HepG2 (cell line): ENCODE data around the gene RPS14. TPM values are rescaled to one million over a fixed set of nuclear protein-coding genes. Genes with fewer than 3 reads are reported as not detected.

Experiments used
- AFF4 ChIP-seq: sonication (generic); formaldehyde crosslinking; IDR thresholded peaks from 2 replicates; pipeline ENCODE4 v1.4.0; 2020; ENCODE audit warnings: missing genetic modification reagents
- GABPB1 ChIP-seq: IDR thresholded peaks from 2 replicates; pipeline ENCODE4 v1.6.1; 2016; ENCODE audit warnings: mild to moderate bottlenecking, missing genetic modification reagents, moderate library complexity, missing compliant biosample characterization
- KAT2B ChIP-seq: fragments of 150-350 bp; IDR thresholded peaks from 2 replicates; pipeline ENCODE4 v1.6.1; 2014; ENCODE audit warnings: low read depth, low read length, borderline replicate concordance
- KMT2B ChIP-seq: IDR thresholded peaks from 2 replicates; pipeline ENCODE4 v1.6.1; 2016; ENCODE audit warnings: missing genetic modification reagents, missing compliant biosample characterization
- MAF1 ChIP-seq: sonication (generic); formaldehyde crosslinking; IDR thresholded peaks from 2 replicates; pipeline ENCODE4 v1.5.0; 2020; ENCODE audit warnings: missing genetic modification reagents, borderline replicate concordance
- MAZ ChIP-seq, 2 experiments: sonication (generic) in 1 of 2; formaldehyde crosslinking in 1 of 2; IDR thresholded peaks; 2 replicates each; pipeline versions ENCODE4 v1.5.0 to v1.6.1; 2012 to 2020; ENCODE audit warnings: low read depth in 2 of 2, mild to moderate bottlenecking in 2 of 2, borderline replicate concordance in 1 of 2, improper control_type of control experiment in 1 of 2, low read length in 1 of 2, missing genetic modification reagents in 1 of 2, moderate library complexity in 1 of 2
- MTF2 ChIP-seq: sonication (generic); formaldehyde crosslinking; IDR thresholded peaks from 2 replicates; pipeline ENCODE4 v1.5.0; 2020; ENCODE audit warnings: missing genetic modification reagents, borderline replicate concordance
- NKX3-1 ChIP-seq: sonication (generic); formaldehyde crosslinking; IDR thresholded peaks from 2 replicates; pipeline ENCODE4 v1.5.0; 2020; ENCODE audit warnings: missing genetic modification reagents
- NR1H2 ChIP-seq: sonication (generic); formaldehyde crosslinking; IDR thresholded peaks from 2 replicates; pipeline ENCODE4 v1.8.1; 2022; ENCODE audit warnings: low read depth, missing genetic modification reagents, borderline replicate concordance
- PBX3 ChIP-seq: sonication (generic); formaldehyde crosslinking; IDR thresholded peaks from 2 replicates; pipeline ENCODE4 v1.8.1; 2023; ENCODE audit warnings: missing genetic modification reagents, inconsistent platforms, borderline replicate concordance
- RARA ChIP-seq: IDR thresholded peaks from 2 replicates; pipeline ENCODE4 v1.6.1; 2016; ENCODE audit warnings: missing genetic modification reagents, missing compliant biosample characterization
- TAF15 ChIP-seq: fragments of 200-400 bp; formaldehyde crosslinking; IDR thresholded peaks from one replicate; pipeline ENCODE4 v1.6.1; 2018; ENCODE audit warnings: mild to moderate bottlenecking, low read depth, low read length; ENCODE audit not compliant: poor library complexity, severe bottlenecking
- TFE3 ChIP-seq: IDR thresholded peaks from 2 replicates; pipeline ENCODE4 v1.6.1; 2016
- ZNF17 ChIP-seq: sonication (generic); formaldehyde crosslinking; IDR thresholded peaks from 2 replicates; pipeline ENCODE4 v1.5.0; 2020; ENCODE audit warnings: mild to moderate bottlenecking, missing genetic modification reagents
- ZNF20 ChIP-seq: sonication (generic); formaldehyde crosslinking; IDR thresholded peaks from 2 replicates; pipeline ENCODE4 v1.4.0; 2020; ENCODE audit warnings: mild to moderate bottlenecking, moderate library complexity, missing genetic modification reagents
- ZNF354B ChIP-seq: sonication (generic); formaldehyde crosslinking; IDR thresholded peaks from 2 replicates; pipeline ENCODE4 v1.8.0; 2022; ENCODE audit warnings: mild to moderate bottlenecking, missing genetic modification reagents
- ZNF382 ChIP-seq: sonication (generic); formaldehyde crosslinking; IDR thresholded peaks from 2 replicates; pipeline ENCODE4 v1.5.0; 2020; ENCODE audit warnings: missing genetic modification reagents, mild to moderate bottlenecking, borderline replicate concordance
- ZNF414 ChIP-seq: sonication (generic); formaldehyde crosslinking; IDR thresholded peaks from 2 replicates; pipeline ENCODE4 v1.5.0; 2020; ENCODE audit warnings: missing genetic modification reagents
- ZNF564 ChIP-seq: sonication (generic); formaldehyde crosslinking; IDR thresholded peaks from 2 replicates; pipeline ENCODE4 v1.8.1; 2023; ENCODE audit warnings: mild to moderate bottlenecking, missing genetic modification reagents
- ZNF891 ChIP-seq: sonication (generic); formaldehyde crosslinking; IDR thresholded peaks from 2 replicates; pipeline ENCODE4 v1.5.0; 2020; ENCODE audit warnings: mild to moderate bottlenecking, missing genetic modification reagents
- polyA plus RNA-seq, 8 experiments: library from polyadenylated mRNA; depleted of rRNA in 3 of 8; stranded (reverse) in 7 of 8; unstranded in 1 of 8; fragments of >200 nt; fragmentation: Illumina TruSeq in 4 of 8; extraction: Trizol in 4 of 8; gene quantifications; 2 replicates each; pipeline versions ENCODE4 v1.2.1 to v1.2.3, GENCODE V29; 2011 to 2016; ENCODE audit warnings: low read depth in 4 of 8, missing spikeins in 1 of 8, mixed read lengths in 1 of 8; ENCODE audit not compliant: insufficient read depth in 1 of 8
- total RNA-seq, 5 experiments: library from RNA; depleted of rRNA; stranded (reverse); fragments of >200 nt; fragmentation: Illumina TruSeq; extraction: Trizol; gene quantifications; 2 replicates each; pipeline ENCODE4 v1.2.3, GENCODE V29; 2016; ENCODE audit warnings: low read depth in 1 of 5
- TF ChIP-seq, protein P1 (sequence below): sonication (generic); formaldehyde crosslinking; IDR thresholded peaks from 2 replicates; pipeline ENCODE4 v1.8.1; 2023; ENCODE audit warnings: mild to moderate bottlenecking, moderate library complexity, missing genetic modification reagents

Gene RPS14
- total and polyA plus RNA-seq, 2 of the 13 experiments (the other 11 are each of a cell fraction or from before 2014, with no cell fraction given) = 2,116 to 3,295 TPM

DNA sequence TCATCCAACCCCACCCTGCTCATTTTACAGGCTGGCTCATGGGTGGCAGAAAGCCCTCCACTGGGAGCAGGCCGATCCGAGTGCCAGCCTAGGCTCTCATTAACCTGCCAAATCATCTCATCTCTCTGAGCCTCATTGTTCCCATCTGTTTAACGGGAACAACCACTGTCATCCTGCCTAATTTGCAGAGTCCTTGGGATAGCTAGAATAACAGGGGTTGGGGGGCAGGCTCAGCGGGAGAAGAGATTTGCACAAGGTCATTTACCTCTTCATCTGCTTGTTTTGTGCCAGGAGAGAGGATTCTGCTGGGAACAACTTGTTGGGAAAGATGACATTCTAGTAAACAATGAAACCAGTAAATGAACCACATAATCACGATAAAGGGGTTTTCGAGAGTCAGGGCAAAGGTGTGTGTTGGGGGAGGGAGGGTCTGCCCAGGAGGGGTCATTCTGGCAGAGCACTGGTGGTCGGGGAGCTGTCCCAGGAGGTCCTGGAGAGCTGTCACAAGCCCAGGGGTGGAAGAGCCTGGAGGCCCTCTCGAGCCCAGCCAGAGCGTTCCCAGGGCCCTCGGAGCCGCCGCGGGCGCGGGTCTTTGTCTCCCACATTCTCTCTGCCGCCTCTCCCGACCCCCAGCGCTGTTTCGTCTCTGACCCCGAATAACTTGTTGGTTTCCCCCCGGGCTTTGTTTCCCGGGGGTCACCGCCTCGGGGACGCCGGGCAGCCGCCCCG lies 35.6 kb upstream of the RPS14 start (continued):
- no peak for TF ChIP-seq ZNF20 (CRISPR knock-in tag)
- TF ChIP-seq GABPB1 = no peak; the same call in 1 of the 2 replicates
- TF ChIP-seq MTF2 (CRISPR knock-in tag) = no peak
- no peak for TF ChIP-seq ZNF414
- no peak for TF ChIP-seq NKX3-1
- TF ChIP-seq ZNF564 (CRISPR knock-in tag) = peak; percentile 51; the same call in 1 of the 2 replicates
- TF ChIP-seq ZNF354B = no peak
- TF ChIP-seq, protein P1, sequence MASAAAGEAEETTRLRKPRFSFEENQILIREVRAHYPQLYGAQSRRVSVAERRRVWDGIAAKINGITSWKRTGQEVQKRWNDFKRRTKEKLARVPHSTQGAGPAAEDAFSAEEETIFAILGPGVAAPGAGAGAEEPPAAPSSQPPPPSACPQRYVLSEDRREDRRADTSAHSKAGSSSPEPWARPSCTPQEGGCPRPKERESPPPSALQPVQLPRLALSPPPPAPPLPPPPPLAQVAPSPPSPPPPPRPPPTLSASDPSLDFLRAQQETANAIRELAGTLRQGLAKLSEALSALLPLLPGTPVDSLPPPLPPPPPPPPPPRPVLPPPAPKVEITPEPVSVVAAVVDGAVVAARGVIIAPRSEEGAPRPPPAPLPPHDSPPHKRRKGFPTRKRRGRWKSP = 0 out of 2 replicates have a peak, but pooled peaks have one; percentile 49
- TF ChIP-seq ZNF891 (CRISPR knock-in tag) = no peak
- TF ChIP-seq KMT2B = no peak; the same call in 1 of the 2 replicates
- TF ChIP-seq MAZ (IDR thresholded peaks at IDR 0.05; ENCODE audit: borderline replicate concordance, low read depth, low read length) = peak; percentile 5; the same call in 1 of the 2 replicates
- TF ChIP-seq MAZ (CRISPR knock-in tag; IDR thresholded peaks at IDR 0.05; ENCODE audit: low read depth) = no peak; the same call in 1 of the 2 replicates
- no peak for TF ChIP-seq MAF1 (CRISPR knock-in tag)
- no peak for TF ChIP-seq PBX3 (CRISPR knock-in tag)
- TF ChIP-seq AFF4 (CRISPR knock-in tag) = no peak
- no peak for TF ChIP-seq TFE3 (CRISPR knock-in tag)
- TF ChIP-seq KAT2B = no peak
- TF ChIP-seq TAF15 = no peak
- no peak for TF ChIP-seq RARA (CRISPR knock-in tag)
- no peak for TF ChIP-seq NR1H2
- TF ChIP-seq ZNF17 (CRISPR knock-in tag) = no peak
- no peak for TF ChIP-seq ZNF382 (CRISPR knock-in tag)
